ENCODE data around the gene FST.

FST gene

GRCh38 chr5:53475320-53475719 lies 5.1 kb upstream of the FST start:
- DNase-seq: no peak

DNA sequence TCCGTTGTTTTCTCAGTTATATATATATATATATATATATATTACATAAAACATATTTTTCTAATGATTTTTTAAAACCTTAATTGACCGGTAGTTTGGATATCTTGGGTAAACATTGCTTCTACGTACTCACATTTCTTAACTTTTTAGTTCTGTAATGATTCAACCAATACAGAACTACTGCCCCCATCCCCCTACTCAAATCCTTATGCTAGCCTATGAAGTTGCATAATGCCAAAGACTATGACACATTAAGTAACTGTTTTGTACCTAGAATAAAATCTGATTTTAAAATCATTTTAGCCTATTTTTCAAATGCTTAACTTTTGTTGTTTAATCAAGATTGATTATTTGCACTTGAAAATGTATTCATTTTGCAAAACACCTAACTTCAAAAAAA lies 4.4 kb upstream of the FST start:
- DNase-seq: no peak

GRCh38 chr5:53476531-53477480 lies 3.6 kb upstream of the FST start:
- DNase-seq: no peak

- DNase-seq: peak; percentile 72
Measured at GRCh38 chr5:53478411-53479044, 1.9 kb upstream of the FST start.

GRCh38 chr5:53479045-53479589 lies 1.3 kb upstream of the FST start:
- DNase-seq: no peak

DNA sequence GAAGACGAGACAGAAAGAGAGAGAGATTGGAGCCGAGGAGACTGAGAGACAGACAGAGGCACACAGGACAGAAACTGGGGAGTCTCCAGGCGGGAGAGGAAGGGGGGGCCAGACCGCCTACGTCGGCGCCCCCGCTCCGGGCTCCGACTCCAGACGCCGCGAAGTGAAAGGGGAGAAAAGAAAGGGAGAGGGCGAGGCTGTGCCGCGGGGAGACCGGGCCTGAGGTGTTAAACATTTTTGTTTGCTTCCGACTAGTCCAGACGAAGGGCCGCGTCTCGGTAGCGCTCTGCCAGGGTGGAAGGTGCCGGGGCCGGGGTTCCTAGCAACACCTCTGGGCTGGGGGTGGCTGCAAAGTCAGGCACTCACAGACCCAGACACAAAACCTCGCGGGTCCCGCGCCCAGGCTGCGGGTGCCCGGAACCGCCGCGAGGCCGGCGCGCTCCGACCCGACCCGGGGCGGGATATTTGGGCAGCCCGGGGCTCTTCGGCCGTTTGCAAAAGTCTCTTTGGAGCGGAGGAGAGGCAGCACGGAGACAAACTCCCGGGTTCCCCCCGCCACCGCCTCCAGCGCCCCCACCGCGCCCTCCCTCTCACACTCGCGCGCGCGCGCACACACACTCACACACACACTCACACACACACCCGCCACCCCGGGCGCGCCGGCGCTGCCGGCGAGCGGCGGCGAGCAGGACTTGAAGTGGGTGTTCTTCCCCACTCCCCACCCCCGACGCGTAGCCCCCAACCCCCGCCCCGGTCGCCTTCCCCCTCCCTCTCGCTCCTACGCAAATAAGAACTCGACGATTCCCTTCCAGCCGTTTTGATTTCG lies 626 bp upstream of the FST start:
- DNase-seq: peak; percentile 79

DNA sequence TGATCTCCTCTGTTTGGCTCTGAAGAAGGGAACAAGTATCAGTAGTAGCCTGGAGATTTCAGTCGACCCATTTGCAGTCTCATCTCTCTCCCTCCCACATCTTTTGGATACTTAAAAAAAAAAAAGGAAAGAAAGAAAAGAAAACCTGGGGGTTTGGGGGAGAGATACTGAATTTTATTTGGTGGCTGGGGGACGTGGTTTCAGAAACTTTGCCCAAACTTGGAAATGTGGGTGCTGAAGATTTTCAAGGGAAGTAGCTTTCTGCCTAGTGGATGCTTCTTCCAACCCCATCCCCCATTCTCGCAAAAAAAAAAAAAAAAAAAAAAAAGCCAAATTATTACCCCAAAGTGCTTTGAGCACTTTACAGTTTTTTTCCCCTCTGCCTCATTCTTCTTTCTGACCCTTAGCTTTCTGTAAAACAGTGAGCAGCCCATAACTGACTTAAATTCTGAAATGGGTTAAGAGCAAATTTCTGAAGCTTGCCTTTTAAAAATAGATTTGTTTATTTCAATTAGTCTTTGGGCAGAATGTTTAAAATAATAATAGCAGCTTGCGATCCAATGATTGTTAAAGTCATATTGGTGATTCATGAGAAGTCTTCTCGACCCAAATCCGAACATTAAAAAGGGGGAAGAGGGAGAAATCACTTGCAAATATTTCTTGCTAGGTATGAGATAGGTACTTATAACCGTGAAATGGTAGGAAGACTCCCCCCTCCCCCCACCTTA lies 894 bp downstream of the FST start:
- DNase-seq: peak; percentile 47

DNA sequence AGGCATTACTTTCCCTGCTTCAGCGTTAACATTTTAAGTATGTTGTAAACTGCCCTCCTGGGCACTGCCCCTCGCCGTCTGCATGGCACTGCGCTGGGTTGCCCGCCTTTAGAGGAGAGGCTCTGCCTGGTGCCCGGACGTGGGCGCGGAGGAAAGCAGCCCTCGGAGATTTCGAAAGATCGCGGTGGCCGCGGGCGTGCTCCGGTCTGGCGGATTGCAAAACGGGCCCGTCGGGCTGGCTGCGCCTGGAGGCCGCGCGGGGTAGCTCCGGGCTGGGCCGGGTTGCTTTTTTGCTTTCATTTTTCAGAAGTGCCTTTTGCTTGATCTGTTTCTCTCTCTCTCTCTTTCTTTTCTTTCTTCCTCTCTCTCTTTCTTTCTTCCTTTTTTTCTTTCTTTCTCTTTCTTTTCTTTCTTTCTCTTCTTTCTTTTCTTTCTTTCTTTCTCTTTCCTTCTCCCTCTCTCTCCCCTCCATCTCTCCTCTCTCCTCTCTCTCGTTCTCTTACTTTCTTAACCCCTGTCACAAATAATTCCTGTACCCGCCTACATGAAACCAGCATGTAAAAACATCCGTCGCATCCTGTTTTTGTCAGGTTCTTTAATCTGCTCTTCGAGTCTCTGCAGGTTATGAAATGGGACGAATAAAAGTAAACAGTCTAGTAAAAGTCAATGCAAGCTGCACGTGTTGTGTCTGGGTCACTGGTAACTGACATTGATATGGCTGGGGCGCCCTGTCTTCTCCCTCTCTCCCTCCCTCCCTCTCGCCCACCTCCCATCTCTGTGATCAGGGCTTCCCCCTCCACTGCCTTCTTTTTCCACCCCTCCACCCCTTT lies 1.7 kb downstream of the FST start:
- peak; percentile 69 for DNase-seq

DNA sequence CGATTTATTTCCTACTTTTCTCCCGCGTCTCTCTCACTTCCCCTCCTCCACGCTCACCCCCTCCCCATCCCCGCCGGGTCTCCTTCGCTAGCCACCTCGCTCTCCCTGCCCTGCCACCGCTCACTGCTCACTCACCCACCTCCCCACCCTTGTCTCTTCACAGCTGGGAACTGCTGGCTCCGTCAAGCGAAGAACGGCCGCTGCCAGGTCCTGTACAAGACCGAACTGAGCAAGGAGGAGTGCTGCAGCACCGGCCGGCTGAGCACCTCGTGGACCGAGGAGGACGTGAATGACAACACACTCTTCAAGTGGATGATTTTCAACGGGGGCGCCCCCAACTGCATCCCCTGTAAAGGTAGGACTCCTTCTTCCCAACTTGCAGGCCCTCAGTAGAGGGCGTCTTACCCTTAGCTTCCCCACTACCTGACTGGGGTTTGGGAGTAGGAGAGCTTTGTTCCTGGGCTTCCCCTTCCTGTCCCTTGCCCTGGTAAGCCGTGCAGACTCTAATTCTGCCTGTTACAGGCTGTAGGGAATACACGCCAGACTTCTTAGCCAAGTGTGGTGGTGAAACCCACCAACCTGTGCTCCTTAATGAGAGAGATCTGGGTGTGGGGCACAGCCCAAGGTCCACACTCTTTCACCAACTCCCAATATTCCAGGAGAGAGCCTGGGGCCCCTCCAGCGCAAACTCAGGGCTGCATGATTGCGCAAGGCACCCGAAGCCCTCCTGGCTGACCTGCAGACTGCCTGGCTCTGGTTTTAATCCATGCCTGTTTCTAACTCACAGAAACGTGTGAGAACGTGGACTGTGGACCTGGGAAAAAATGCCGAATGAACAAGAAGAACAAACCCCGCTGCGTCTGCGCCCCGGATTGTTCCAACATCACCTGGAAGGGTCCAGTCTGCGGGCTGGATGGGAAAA lies 2.5 kb downstream of the FST start:
- DNase-seq: peak; percentile 41

GRCh38 chr5:53487436-53487835 lies 7.0 kb downstream of the FST start:
- no peak for DNase-seq

- no peak for DNase-seq
Measured at GRCh38 chr5:53488195-53488722, 7.8 kb downstream of the FST start.

DNA sequence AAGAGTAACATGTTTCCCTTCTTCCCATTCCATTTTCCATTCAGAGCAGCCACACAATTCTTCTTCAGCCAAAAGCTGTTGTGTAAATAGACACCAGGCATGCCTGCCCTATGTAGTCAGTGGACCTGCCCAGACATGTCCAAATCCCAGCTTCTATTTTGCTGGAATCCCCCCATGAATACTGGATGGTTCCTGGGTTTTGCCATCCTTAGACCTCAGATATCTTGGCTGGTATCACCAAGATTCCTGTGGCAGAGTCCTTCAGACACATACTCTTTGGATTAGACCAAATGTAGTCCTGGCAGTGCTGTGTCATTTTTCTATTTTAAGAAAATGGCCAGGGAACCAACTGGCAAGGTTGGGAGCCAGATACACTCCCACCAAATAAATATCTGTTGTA lies 10.3 kb downstream of the FST start:
- peak; percentile 74 for DNase-seq

- DNase-seq: no peak
Measured at GRCh38 chr5:53501054-53501453, 20.6 kb downstream of the FST start.

DNA sequence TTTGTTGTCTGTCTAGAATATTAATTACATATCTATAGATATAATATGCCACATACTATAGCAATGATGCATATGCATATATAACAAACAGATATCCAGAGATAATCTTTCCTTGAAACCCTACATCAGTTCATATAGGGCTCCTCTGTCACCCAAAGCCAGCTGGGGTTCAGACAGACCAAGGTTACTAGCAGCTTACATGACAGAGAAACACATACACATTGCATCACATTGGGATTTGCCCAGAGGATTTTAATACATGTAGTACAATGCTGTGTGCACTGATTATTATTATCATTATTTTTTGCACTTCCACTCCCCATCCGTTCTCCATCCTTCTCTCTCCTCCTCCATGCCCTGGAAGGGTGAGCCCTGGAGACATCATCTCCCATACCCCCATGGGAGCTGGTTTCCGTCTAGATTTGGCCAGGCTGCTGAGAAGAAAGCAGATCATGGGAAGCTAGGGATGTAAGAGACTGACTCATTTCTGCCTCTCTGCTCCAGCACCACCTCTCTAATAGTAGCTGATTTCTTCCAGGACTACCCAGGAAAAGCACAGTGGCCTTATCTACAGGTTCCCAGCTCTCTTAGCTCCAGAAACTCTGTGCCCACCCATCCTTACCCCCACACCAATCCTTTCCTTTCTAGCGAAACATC lies 23.3 kb downstream of the FST start:
- DNase-seq: peak; percentile 23

- DNase-seq: no peak
Measured at GRCh38 chr5:53507013-53507412, 26.6 kb downstream of the FST start.

DNA sequence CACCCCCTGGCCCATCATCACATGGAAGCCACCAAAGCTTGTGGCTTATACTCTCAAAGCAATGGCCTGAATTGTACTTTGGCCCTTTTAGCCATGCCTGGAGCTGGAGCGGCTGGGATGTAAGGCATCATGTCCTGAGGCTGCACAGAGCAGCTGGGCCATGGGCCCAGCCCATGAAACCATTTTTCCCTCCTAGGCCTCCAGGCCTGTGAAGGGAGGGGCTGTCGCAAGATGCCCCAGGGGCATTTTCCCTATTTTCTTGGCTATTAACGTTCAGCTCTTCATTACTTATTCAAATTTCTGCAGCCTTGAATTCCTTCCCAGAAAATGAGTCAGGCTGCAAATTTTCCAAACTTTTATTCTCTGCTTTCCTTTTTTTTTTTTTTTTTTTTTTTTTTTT lies 27.7 kb downstream of the FST start:
- no peak for DNase-seq

- DNase-seq: no peak
Measured at GRCh38 chr5:53512539-53512938, 32.1 kb downstream of the FST start.

DNA sequence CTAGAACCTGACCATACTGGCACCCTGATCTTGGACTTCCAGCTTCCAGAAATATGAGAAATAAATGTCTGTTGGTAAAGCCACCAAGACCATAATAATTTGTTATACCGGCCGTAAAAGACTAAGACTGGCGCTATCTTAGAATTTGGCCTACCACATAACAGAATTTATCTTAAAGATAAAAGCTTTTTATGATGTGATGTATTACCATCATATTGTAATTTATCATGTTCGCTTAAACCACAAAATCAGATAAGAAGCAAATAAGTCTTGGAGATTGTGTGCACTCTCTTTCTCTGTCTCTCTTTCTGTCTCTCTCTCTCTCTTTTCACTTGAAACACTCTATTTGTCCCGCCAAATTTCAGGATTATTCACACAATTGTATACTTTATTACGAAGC lies 35.6 kb downstream of the FST start:
- no peak for DNase-seq

- no peak for DNase-seq
Measured at GRCh38 chr5:53520813-53521212, 40.4 kb downstream of the FST start.

All from fibroblast of skin of right quadriceps (primary cell).